ENCODE results near the gene MACROD1.

MACROD1 gene

DNA sequence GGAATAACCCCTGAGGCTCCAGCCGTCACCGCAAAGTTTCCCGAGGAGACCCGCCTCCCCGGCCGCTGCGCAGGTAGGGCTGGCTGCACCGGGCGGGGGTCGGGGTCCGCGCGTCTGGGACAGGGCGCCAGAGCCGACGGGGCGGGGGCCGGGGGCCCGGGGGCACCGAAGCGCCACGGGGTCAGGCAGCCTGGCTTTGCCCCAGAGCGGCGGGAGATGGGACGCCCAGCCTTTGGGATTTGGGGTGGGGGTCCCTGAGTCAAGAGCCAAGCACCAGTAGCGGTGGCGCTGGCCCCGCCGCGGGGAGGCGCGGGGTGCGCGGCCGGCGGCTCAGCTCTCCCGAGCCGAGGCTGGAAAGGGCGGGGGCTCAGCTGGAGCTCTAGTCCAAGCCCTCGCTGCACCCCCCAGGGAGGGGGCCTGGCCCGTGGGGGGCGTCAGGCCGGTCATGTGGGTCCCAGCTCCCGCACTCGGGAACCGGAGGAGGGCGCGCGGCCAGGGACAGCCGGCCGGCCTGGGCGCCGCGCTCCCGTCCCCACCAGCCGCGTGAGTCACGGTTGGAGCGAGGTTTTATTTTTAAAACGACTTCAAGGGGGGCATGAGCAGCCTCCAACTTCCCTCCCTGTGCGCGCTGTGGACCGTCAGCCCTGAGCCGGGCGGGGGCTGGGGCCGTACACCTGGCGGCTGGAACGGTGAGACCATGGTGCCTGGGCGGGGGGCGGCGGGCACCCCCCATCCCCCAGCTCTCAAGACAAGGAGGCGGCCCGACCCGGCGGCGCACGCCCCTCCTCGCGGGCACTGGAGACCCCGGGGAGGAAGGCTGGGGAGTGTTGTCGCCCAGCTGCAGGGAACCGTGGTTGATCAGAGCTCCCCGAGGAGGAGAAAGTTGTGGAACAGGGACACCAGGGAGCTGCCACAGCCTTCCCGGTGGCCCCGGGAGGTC, 129.6 kb downstream of the MACROD1 start:
- DNase-seq (ENCODE audit: extremely low read depth, low read depth) = no peak
- peak overlapping the region; percentile 18; the same call in 1 of the 2 replicates for H3K4me3 ChIP-seq (replicated peaks; ENCODE audit: low read depth, low read length)
- TF ChIP-seq, protein P1, sequence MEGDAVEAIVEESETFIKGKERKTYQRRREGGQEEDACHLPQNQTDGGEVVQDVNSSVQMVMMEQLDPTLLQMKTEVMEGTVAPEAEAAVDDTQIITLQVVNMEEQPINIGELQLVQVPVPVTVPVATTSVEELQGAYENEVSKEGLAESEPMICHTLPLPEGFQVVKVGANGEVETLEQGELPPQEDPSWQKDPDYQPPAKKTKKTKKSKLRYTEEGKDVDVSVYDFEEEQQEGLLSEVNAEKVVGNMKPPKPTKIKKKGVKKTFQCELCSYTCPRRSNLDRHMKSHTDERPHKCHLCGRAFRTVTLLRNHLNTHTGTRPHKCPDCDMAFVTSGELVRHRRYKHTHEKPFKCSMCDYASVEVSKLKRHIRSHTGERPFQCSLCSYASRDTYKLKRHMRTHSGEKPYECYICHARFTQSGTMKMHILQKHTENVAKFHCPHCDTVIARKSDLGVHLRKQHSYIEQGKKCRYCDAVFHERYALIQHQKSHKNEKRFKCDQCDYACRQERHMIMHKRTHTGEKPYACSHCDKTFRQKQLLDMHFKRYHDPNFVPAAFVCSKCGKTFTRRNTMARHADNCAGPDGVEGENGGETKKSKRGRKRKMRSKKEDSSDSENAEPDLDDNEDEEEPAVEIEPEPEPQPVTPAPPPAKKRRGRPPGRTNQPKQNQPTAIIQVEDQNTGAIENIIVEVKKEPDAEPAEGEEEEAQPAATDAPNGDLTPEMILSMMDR (IDR thresholded peaks at IDR 0.05; ENCODE audit: low read depth, low read length, missing control alignments) = no peak

DNA sequence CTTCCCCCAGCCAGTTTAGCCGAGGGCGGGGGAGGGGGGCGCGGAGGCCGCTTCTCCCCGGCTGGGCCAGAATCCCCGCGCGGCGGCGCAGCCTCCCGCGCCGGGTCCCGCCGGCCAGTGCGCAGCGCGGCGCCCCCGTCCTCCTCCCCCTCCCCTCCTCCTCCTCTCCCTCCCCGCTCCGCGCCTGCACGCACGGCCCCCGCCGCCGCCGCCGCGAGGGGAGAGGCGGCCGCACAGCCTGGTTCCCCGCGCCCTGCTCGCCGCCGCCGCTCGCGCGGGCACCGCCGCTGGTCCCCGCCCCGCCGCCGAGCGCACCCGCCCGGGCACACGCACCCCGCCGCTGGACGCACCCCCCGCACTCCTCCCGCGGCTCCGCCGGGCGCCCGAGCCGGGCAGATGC, 130.3 kb downstream of the MACROD1 start, which contains the start of gene FLRT1:
Gene FLRT1 (plus strand): TSS at position 356 of the 400 bp plus-strand sequence. CDS start 80,337 bp downstream, outside the sequence.
- TF ChIP-seq, protein P1 (IDR thresholded peaks at IDR 0.05; ENCODE audit: low read depth, low read length, missing control alignments) = no peak
- peak within 1 kb of the TSS; percentile 18; the same call in 1 of the 2 replicates for H3K4me3 ChIP-seq (replicated peaks; ENCODE audit: low read depth, low read length)
- DNase-seq (ENCODE audit: extremely low read depth, low read depth) = no peak

DNA sequence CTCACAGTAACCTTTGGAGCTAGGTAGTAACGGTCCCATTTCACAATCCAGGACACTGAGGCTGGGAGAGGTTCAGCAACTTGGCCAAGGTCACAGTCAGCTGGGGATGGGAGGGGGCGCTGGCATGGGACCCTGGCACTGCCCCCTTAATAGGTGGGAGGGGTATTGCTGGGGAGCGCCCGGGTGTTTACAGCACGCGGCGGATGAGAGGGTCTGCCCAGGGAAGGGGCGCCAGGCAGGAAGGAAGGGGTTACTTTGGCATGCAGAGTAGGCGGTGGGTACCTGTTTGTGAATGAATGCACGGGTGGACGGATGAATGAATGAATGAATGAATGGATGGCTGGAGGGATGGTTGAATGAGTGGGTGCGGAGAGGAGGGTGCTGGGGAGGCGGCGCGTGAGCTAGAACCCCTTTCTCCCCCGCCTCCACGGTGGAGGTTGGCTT, 130.8 kb downstream of the MACROD1 start:
- DNase-seq (ENCODE audit: extremely low read depth, low read depth) = no peak
- no peak overlapping the region for H3K4me3 ChIP-seq (replicated peaks; ENCODE audit: low read depth, low read length)
- TF ChIP-seq, protein P1 (IDR thresholded peaks at IDR 0.05; ENCODE audit: low read depth, low read length, missing control alignments) = no peak

DNA sequence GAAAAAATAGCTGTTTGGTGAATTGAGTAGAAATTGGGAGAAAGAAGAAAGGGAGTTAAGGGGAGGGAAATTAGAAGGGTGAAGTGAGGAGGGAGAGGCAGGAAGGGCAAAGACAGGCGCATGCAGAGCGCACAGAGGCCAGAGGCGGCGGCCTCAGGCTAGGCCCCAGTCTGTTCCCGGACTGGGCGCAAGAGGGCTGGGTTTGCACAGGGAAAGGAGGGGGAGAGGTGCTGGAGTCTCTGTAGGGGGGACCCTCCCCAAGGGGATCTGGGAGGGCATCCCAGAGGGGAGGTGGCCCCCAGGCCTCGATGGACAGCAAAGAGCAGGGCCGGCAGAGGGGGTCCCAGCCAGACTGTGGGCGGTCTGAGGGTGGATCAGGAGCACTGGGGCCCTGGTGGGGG, 131.5 kb downstream of the MACROD1 start:
- TF ChIP-seq, protein P1 (IDR thresholded peaks at IDR 0.05; ENCODE audit: low read depth, low read length, missing control alignments) = no peak
- DNase-seq (ENCODE audit: extremely low read depth, low read depth) = no peak
- no peak overlapping the region for H3K4me3 ChIP-seq (replicated peaks; ENCODE audit: low read depth, low read length)

DNA sequence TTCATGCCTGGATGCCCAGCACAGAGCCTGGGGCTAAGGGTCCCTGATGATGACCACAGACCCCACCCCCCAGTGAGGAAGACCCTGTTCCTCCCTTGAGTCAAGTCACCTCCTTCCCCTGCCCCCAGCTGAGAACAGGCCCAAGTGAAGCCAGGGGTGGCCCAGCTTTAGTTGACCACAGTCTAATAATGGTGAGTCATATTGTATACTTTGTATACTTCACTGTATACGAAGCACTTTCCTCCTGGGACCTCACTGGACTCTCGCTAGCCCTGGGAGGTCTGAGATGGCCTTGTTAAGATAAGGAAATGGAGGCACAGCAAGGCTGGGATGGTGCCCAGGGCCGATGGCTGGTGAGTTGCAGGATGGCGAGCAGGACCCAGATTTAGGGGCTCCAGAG, 133.9 kb downstream of the MACROD1 start:
- DNase-seq (ENCODE audit: extremely low read depth, low read depth) = no peak
- TF ChIP-seq, protein P1 (IDR thresholded peaks at IDR 0.05; ENCODE audit: low read depth, low read length, missing control alignments) = no peak

DNA sequence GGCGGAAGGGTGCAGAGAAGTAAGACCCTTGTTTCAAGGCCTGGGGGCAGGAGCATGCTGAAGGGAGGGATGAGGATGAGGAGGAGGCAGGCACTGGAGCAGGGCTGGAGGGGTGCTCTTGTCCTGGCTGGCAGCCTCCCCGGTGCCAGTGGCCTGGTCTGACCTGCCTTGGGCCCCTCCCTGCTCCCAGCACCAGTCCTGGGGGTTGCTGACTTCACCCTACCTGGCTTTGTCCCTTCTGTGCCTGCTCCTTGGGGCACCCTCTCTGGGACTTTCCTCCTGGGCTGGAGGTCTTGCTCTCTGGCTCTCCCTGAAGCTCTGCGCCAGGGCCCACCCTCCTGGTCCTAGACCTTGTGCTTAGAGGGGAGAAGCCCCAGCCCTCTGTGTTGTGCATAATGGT, 134.9 kb downstream of the MACROD1 start:
- no peak overlapping the region for H3K4me3 ChIP-seq (replicated peaks; ENCODE audit: low read depth, low read length)
- DNase-seq (ENCODE audit: extremely low read depth, low read depth) = no peak
- TF ChIP-seq, protein P1 (IDR thresholded peaks at IDR 0.05; ENCODE audit: low read depth, low read length, missing control alignments) = no peak

More for the DNA sequence above, 133.9 kb downstream of the MACROD1 start:
- no peak overlapping the region for H3K4me3 ChIP-seq (replicated peaks; ENCODE audit: low read depth, low read length)
